Kidney epithelial cell (primary cell): ENCODE results near the gene TCEANC. TPM values are rescaled to one million over a fixed set of nuclear protein-coding genes. Genes with fewer than 3 reads are reported as not detected.
"Not testable (repeated sequence)": the region's sequence is repeated elsewhere in the genome, so short reads cannot be mapped to it uniquely, and the experiment has no call there.

ENCODE experiments used
- DNase-seq: peaks from one replicate; pipeline ENCODE4 v3.0.0-alpha.2; 2010; ENCODE audit warnings: low read depth
- H3K27me3 ChIP-seq: 2 replicates; pipeline ENCODE4 v1.6.0; 2011; ENCODE audit warnings: low read length; ENCODE audit not compliant: control insufficient read depth, insufficient read depth
- H3K36me3 ChIP-seq: 2 replicates; pipeline ENCODE4 v1.5.1; 2011; ENCODE audit warnings: low read length; ENCODE audit not compliant: control insufficient read depth, insufficient read depth
- H3K4me3 ChIP-seq: 2 replicates; pipeline ENCODE4 v1.5.1; 2011; ENCODE audit warnings: low read depth, mild to moderate bottlenecking, control low read depth, low read length
- CTCF ChIP-seq: IDR thresholded peaks from 2 replicates; pipeline ENCODE4 v1.5.1; 2011; ENCODE audit warnings: mild to moderate bottlenecking, moderate library complexity, low read length, control low read depth, inconsistent platforms; ENCODE audit not compliant: insufficient read depth, poor library complexity, severe bottlenecking
- total RNA-seq: library from RNA; depleted of rRNA; stranded (reverse); fragments of >200 nt; gene quantifications from 2 replicates; pipeline ENCODE4 v1.2.3, GENCODE V29; 2015

The TCEANC gene
- total RNA-seq, 1 donor from 2014 or later = 3.3 TPM

- Histone ChIP-seq H3K36me3 (no peaks in the 10 kb centered on the region), H3K4me3 (no peak overlapping the region), H3K27me3 (peaks cover 3% of the 10 kb centered on the region)
- DNase-seq = no peak
- no peak for TF ChIP-seq CTCF
Measured at GRCh38 chrX:13670197-13670596, 17.3 kb downstream of the TCEANC start.

DNA sequence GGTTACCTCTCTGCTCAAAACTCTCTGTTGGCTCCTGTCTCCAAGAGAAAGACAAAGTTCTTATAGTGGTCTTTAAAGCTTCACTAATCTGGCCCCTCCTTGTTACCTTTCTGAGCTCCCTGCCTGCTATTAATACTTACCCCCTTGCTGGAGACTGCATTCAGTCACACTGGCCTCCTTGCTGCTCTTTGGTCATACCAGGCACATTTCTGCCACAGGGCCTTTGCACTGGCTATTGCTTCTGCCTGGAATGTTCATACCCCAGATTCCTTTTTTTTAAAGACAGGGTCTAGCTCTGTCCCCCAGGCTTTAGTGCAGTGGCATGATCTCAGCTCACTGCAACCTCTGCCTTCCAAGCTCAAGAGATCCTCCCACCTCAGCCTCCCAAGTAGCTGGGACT lies 20.1 kb downstream of the TCEANC start:
- H3K4me3 ChIP-seq = no peak overlapping the region
- no peak for DNase-seq
- TF ChIP-seq CTCF = no peak
- no peaks in the 10 kb centered on the region for H3K27me3 ChIP-seq
- H3K36me3 ChIP-seq = no peaks in the 10 kb centered on the region

GRCh38 chrX:13676885-13677284 lies 23.9 kb downstream of the TCEANC start:
- no peaks in the 10 kb centered on the region for H3K36me3 ChIP-seq
- no peak overlapping the region for H3K4me3 ChIP-seq
- H3K27me3 ChIP-seq = no peaks in the 10 kb centered on the region
- TF ChIP-seq CTCF = no peak
- no peak for DNase-seq

DNA sequence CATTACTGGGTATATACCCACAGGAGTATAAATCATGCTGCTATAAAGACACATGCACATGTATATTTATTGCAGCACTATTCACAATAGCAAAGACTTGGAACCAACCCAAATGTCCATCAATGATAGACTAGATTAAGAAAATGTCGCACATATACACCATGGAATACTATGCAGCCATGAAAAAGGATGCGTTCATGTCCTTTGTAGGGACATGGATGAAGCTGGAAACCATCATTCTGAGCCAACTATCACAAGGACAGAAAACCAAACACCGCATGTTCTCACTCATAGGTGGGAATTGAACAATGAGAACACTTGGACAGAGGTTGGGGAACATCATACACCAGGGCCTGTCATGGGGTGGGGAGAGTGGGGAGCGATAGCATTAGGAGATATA lies 26.8 kb downstream of the TCEANC start:
- not testable (repeated sequence) for H3K36me3 ChIP-seq, H3K4me3 ChIP-seq, H3K27me3 ChIP-seq, DNase-seq

DNA sequence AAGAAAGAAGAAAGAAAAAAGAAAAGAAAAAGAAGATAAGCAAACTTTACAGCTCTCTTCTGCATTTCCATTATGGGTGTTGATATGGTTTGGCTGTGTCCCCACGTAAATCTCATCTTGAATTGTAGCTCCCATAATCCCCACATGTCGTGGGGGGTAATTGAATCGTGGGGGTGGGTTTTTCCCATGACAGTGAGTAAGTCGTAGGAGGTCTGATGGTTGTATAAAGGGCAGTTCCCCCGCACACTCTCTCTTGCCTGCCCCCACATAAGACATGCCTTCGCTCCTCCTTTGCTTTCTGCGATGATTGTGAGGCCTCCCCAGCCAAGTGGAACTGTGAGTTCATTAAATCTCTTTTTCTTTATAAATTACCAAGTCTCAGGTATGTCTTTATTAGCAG lies 28.7 kb downstream of the TCEANC start:
- TF ChIP-seq CTCF = no peak
- DNase-seq = no peak
- Histone ChIP-seq H3K36me3 (no peaks in the 10 kb centered on the region), H3K4me3 (no peak overlapping the region), H3K27me3 (peaks cover 2% of the 10 kb centered on the region)

DNA sequence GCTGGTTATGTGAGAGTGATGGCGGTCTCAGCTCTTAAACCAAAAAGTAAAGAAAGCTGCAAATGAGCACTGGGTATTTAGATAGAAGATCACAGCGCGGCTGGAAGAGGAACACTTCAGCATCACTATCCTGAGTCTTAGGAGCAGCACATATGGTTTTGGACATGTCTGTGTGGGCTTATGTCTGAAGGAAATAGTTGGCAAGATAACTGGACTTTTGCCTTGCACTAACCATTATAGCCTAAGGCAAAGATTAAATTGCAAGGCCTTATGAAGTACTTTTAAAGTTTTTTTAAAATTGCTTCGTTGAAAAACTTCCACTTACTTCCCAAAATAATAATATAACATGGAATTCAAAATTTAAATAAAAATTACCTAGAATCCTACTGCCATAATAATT lies 31.4 kb downstream of the TCEANC start:
- peaks cover 2% of the 10 kb centered on the region for H3K27me3 ChIP-seq
- no peak overlapping the region for H3K4me3 ChIP-seq
- no peaks in the 10 kb centered on the region for H3K36me3 ChIP-seq
- TF ChIP-seq CTCF = no peak
- DNase-seq = no peak
